ENCODE data around the gene PRKCZ.

The PRKCZ gene

DNA sequence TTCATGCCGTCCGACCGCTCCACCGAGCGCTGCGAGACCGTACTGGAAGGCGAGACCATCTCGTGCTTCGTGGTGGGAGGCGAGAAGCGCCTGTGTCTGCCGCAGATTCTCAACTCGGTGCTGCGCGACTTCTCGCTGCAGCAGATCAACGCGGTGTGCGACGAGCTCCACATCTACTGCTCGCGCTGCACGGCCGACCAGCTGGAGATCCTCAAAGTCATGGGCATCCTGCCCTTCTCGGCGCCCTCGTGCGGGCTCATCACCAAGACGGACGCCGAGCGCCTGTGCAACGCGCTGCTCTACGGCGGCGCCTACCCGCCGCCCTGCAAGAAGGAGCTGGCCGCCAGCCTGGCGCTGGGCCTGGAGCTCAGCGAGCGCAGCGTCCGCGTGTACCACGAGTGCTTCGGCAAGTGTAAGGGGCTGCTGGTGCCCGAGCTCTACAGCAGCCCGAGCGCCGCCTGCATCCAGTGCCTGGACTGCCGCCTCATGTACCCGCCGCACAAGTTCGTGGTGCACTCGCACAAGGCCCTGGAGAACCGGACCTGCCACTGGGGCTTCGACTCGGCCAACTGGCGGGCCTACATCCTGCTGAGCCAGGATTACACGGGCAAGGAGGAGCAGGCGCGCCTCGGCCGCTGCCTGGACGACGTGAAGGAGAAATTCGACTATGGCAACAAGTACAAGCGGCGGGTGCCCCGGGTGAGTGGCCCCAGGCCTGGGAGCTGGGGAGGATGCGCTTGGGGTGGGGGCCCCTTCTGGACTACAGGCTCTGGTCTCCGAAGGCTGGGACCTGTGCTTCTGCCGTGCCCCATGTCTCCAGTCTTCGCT is 179.0 kb downstream of the PRKCZ start:
- peak in 1 of 2 experiments; percentile 77 for DNase-seq (ENCODE audit: low read depth in 1 of 2, low spot score in 1 of 2)
- peak overlapping the region; percentile 67 for H3K4me3 ChIP-seq (replicated peaks; ENCODE audit: insufficient read depth, low read length)
- peak overlapping the region; percentile 57 for H3K27ac ChIP-seq (replicated peaks)
- TF ChIP-seq, protein P1, sequence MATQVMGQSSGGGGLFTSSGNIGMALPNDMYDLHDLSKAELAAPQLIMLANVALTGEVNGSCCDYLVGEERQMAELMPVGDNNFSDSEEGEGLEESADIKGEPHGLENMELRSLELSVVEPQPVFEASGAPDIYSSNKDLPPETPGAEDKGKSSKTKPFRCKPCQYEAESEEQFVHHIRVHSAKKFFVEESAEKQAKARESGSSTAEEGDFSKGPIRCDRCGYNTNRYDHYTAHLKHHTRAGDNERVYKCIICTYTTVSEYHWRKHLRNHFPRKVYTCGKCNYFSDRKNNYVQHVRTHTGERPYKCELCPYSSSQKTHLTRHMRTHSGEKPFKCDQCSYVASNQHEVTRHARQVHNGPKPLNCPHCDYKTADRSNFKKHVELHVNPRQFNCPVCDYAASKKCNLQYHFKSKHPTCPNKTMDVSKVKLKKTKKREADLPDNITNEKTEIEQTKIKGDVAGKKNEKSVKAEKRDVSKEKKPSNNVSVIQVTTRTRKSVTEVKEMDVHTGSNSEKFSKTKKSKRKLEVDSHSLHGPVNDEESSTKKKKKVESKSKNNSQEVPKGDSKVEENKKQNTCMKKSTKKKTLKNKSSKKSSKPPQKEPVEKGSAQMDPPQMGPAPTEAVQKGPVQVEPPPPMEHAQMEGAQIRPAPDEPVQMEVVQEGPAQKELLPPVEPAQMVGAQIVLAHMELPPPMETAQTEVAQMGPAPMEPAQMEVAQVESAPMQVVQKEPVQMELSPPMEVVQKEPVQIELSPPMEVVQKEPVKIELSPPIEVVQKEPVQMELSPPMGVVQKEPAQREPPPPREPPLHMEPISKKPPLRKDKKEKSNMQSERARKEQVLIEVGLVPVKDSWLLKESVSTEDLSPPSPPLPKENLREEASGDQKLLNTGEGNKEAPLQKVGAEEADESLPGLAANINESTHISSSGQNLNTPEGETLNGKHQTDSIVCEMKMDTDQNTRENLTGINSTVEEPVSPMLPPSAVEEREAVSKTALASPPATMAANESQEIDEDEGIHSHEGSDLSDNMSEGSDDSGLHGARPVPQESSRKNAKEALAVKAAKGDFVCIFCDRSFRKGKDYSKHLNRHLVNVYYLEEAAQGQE (IDR thresholded peaks at IDR 0.05; ENCODE audit: insufficient replicate concordance, low read depth), result no peak
- TF ChIP-seq, protein P2, sequence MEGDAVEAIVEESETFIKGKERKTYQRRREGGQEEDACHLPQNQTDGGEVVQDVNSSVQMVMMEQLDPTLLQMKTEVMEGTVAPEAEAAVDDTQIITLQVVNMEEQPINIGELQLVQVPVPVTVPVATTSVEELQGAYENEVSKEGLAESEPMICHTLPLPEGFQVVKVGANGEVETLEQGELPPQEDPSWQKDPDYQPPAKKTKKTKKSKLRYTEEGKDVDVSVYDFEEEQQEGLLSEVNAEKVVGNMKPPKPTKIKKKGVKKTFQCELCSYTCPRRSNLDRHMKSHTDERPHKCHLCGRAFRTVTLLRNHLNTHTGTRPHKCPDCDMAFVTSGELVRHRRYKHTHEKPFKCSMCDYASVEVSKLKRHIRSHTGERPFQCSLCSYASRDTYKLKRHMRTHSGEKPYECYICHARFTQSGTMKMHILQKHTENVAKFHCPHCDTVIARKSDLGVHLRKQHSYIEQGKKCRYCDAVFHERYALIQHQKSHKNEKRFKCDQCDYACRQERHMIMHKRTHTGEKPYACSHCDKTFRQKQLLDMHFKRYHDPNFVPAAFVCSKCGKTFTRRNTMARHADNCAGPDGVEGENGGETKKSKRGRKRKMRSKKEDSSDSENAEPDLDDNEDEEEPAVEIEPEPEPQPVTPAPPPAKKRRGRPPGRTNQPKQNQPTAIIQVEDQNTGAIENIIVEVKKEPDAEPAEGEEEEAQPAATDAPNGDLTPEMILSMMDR (IDR thresholded peaks at IDR 0.05; ENCODE audit: insufficient read depth, low read length), result no peak
- no peak for TF ChIP-seq SPI1 (IDR thresholded peaks at IDR 0.05; ENCODE audit: borderline replicate concordance, low read depth)
- TF ChIP-seq GABPA (IDR thresholded peaks at IDR 0.05; ENCODE audit: low read depth), result no peak
- no peak for TF ChIP-seq POLR2AphosphoS5 (IDR thresholded peaks at IDR 0.05; ENCODE audit: low read depth)
- H3K27me3 ChIP-seq (ENCODE audit: insufficient read depth, poor library complexity, severe bottlenecking), result peaks cover 5% of the 10 kb centered on the region

DNA sequence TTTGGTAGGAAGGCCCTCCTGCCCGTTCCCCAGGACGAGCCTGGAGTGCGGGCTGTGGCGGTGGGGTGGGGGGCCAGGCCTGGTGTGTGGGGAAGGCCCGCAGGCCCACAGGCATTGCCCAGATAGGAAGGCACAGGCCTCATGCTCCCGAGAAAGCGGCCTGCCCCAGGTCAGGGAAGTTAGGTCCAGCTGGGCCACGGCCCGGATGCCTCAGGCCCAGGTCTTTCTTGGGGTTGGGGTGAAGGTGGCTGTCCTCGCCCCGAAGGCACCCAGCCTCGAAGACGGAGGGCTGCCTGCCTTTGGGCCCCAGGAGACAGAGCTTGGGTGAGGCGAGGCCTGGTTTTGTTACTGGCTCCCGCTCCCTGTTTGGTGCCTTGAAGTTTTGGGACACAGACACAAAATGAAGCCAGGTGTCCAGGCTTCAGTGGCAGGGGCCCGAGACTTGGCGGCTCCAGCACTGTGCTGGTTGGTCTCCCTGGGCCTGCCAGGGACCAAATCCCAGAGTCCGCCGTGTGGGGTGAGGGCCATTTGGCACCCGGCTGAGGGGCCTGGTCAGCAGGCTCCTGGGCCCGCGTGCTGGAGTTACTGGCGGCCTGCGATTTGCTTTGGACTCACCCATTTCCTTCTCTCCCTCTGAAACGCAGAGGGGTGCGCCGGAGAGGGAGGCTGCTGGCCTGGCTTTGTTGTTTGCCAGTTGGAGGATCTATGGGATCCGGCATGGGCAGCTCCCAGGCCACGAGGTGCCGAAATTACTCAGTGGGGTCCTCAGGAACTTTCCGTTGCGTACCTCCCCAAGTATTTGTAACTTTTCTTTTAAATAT is 179.9 kb downstream of the PRKCZ start:
- no peak for DNase-seq (ENCODE audit: low read depth in 1 of 2, low spot score in 1 of 2)

More for the DNA sequence above, 179.9 kb downstream of the PRKCZ start:
- TF ChIP-seq, protein P1 (IDR thresholded peaks at IDR 0.05; ENCODE audit: insufficient replicate concordance, low read depth), result no peak
- no peak for TF ChIP-seq GABPA (IDR thresholded peaks at IDR 0.05; ENCODE audit: low read depth)
- TF ChIP-seq SPI1 (IDR thresholded peaks at IDR 0.05; ENCODE audit: borderline replicate concordance, low read depth), result no peak
- no peak for TF ChIP-seq POLR2AphosphoS5 (IDR thresholded peaks at IDR 0.05; ENCODE audit: low read depth)
- TF ChIP-seq, protein P2 (IDR thresholded peaks at IDR 0.05; ENCODE audit: insufficient read depth, low read length), result no peak
- Histone ChIP-seq H3K4me3 (replicated peaks; ENCODE audit: insufficient read depth, low read length) (peak overlapping the region; percentile 67), H3K27ac (replicated peaks) (peak overlapping the region; percentile 57), H3K27me3 (ENCODE audit: insufficient read depth, poor library complexity, severe bottlenecking) (peaks cover 5% of the 10 kb centered on the region)

Data from HL-60 (cell line).